HG03064 (cell line): Measurements from ENCODE around the gene TEX29.

Experiments used
- ATAC-seq: cut with Tn5 transposase; IDR thresholded peaks from one replicate; pipeline ENCODE4 v1.9.1; 2021; ENCODE audit warnings: low read depth; ENCODE audit not compliant: unreplicated experiment

TEX29 gene

GRCh38 chr13:111337741-111338140 is 17.3 kb downstream of the TEX29 start:
- no peak for ATAC-seq

DNA sequence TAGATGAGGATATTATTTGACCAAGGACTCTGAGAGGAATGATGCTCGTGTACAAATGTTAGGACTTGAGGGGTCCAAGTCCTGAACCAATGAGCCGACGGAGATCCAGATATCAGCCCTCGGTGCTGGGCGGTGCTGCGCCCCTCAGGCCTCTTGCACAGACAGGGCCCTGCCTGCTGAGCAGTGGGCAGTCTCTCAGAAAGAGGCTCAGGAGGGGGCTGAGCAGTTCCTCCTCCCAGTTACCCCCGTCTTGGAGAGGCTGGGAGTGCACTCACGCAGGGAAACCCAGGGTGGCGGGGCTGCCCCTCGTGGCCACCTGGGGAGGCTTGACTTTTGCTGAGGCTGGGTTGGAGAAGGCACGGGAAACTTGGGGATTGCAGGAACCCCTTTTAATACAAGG is 18.4 kb downstream of the TEX29 start:
- ATAC-seq, result no peak

- no peak for ATAC-seq
Observed at GRCh38 chr13:111339366-111340143, 19.1 kb downstream of the TEX29 start.

DNA sequence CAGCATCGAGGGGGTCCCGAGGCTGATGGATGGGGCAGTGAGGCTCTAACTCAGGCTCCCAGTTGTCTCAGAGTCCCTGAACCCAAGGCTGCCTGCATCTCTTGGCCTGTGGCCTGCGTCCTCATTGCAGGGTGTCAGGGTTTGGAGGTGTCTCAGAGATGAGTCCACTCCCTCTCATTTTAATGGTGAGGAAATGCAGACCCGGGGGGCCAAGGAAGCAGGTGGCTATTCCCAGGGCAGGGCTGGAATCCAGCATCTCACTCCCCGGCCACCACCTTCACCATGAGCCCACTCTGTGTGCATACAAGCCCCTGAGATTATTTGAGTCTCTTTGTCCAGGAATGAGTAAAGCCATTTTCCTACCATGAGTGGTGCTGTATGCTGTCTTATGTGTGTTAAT is 21.4 kb downstream of the TEX29 start:
- no peak for ATAC-seq

GRCh38 chr13:111342721-111343120 is 22.3 kb downstream of the TEX29 start:
- ATAC-seq, result no peak

- ATAC-seq, result no peak
Observed at GRCh38 chr13:111343186-111343805, 22.9 kb downstream of the TEX29 start.

- no peak for ATAC-seq
Observed at GRCh38 chr13:111344471-111345191, 24.2 kb downstream of the TEX29 start.

- ATAC-seq, result no peak
Observed at GRCh38 chr13:111345682-111346081, 25.2 kb downstream of the TEX29 start.

DNA sequence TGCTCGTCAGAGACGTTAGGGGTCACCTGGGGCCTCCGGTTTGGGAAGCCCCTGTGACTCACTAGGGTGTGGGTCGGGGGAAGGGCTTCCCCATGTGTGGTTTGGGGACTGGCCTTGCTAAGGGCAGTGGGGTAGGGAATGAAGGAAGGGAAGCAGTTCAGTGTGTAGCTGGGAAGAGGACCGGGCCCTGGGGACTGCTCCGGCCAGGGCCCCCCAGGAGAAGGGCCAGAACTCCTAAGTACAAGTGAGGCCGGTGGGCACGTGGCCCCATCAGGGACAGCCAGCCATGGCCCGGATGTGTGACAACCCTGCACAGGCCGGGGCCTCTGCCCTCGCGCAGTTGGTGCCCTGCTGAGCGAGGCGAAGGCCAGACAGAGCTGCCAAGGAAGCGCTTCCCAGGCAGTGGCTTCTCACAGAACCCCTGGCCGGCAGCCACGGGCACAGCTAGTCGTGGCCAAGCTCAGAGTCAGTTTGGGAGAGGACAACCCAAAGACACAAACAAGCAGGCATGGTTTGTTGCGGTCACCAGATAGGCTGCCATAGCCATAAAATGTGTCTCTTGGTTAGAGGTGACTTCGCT is 25.7 kb downstream of the TEX29 start:
- no peak for ATAC-seq

- ATAC-seq, result no peak
Observed at GRCh38 chr13:111347438-111347837, 27.0 kb downstream of the TEX29 start.

DNA sequence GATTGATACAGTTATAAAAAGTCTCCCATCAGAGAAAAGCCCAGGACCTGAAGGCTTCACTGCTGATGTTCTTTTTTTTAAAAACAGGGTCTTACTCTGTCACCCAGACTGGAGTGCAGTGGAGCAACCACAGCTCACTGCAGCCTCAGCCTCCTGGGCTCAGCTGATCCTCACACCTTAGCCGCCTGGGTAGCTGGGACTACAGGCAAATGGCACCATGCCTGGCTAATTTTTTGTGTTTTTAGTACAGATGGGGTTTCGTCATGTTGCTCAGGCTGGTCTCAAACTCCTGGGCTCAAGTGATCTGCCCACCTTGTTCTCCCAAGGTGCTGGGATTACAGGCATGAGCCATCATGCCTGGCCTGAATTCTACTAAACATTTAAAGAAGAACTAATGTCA is 33.1 kb downstream of the TEX29 start:
- no peak for ATAC-seq

GRCh38 chr13:111354789-111355188 is 34.3 kb downstream of the TEX29 start:
- no peak for ATAC-seq

- ATAC-seq, result no peak
Observed at GRCh38 chr13:111356795-111357194, 36.4 kb downstream of the TEX29 start.

DNA sequence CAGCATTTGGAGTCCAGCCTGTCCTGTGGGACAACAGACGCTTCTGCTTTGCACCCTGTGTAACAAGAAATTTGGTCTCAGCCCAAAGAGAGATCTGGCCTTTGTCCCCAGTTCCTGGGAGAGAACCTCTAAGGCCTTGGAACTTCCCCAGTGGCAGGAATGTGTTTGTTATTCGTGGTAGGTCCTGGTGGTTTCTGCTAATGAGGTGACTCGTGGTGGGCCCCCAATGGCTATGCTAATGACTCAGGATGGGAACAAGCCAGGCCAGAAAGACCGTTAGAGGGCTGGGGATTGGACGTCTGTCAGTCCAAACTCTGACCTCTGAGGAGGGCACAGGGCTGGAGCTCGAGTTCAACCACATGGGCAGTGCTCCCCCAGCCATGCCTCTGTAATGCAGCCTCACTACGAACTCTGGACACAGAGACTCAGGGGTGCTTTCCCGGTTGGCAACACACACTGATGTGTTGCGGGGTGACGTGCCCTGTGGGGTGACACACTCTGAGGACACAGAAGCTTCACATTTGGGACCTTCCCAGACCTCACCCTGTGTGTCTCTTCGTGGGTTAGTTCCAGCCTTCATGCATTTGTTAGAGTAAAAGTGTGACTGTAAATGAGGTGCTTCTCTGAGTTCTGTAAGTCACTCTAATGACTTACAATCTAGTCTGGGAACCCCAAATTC is 38.9 kb downstream of the TEX29 start:
- no peak for ATAC-seq

DNA sequence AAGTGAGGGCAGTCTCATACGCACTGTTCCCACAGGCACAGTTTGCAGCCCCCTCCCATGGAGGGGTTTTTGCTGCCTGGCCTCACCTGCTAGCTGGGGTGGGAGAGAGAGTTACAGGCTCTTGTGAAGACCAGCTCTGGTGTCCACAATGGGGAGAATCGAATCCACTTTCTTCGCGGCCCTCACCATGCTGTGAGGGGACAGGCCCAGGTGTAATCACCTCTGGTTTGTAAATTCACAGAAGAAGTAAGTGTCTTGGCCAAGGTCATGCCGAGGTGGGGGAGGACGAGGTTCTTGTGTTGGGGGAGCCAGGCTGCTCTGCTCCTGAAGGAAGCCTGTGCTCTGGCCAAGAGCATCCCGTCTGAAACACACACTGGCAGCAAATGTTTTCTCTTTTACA is 39.5 kb downstream of the TEX29 start:
- ATAC-seq, result no peak

DNA sequence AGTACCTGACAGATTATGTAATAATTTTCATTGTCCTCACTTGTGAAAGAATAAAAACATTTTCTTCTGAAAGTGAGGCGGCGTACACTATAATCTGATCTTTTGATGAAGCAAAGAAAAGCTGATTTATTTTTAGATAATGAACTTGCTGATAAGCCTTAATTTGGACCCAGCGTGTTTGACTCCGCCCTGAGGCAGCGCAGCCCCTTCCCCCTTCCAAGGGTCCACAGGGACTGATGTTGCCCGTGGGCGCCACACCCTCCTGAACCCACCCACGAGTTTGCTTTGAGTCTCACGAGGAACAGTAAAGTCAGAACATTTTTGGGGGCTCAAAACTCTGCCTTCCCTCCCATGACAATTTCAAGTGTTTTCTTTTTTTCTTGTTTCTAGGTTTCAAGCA is 40.0 kb downstream of the TEX29 start:
- no peak for ATAC-seq

DNA sequence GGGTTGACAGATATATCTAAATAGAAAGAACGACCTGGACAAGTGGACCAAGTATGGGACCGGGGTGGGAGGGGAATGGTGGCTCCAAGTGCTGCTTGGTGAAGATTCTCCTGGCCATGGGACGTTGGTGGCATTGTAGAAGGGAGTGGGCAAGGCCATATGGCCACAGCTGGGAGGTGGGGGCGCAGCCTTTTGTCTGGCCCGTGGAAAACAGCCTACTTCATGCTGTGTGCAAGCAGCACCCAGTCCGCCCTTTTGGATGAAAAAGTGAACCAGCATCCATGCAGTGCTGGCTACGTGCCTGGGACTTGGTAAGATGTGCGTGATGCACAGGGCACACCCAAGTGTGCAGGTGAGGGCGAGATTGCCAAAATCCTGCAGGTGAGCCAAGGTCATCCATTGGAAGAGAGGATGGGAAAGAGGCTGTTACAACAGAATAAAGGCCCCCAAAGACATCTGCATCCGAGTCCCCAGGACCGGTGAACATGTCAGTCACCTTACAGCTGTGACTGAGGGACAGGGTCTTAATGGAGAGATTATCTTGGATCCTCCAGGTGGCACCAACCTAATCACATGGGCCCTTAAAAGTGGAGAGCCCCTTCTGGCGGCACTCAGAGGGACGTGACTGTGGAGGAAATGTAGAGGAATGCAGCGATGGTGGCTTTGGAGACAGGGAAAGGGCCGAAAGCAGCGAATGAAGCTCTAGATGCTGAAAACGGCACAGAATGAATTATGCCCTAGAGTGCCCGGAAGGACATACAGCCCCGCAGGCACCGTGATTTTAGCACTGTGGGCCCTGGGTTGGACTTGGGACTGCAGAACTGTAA is 40.8 kb downstream of the TEX29 start:
- no peak for ATAC-seq

- no peak for ATAC-seq
Observed at GRCh38 chr13:111361873-111362648, 41.6 kb downstream of the TEX29 start.

- no peak for ATAC-seq
Observed at GRCh38 chr13:111363121-111363520, 42.7 kb downstream of the TEX29 start.
